GM19193 (cell line): ENCODE measurements around the gene GGNBP2.

Source experiments
- POLR2A ChIP-seq: IDR thresholded peaks from 4 replicates; pipeline ENCODE4 v1.6.1; 2011; ENCODE audit not compliant: insufficient read depth, insufficient read length; ENCODE audit errors: extremely low read depth

The GGNBP2 gene

DNA sequence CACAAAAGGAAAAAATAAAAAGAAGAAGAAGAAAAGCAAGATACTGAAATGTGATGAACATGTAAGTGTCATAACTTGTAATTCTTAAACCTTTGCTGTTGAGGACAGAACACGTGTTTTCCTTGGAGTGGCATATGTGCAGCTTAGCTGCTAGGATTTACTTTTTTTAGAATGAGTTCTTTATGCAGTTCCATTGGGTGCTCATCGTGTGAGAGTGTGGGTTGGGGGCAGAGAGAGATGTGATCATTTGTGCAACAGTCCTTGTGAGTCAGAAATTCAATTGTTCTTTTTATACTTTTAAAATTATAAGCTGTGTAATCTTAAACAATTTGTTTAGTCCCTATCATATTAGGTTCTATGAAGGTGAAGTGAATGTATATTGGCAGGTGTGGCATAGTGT is 41.4 kb downstream of the GGNBP2 start:
- no peak for TF ChIP-seq POLR2A

DNA sequence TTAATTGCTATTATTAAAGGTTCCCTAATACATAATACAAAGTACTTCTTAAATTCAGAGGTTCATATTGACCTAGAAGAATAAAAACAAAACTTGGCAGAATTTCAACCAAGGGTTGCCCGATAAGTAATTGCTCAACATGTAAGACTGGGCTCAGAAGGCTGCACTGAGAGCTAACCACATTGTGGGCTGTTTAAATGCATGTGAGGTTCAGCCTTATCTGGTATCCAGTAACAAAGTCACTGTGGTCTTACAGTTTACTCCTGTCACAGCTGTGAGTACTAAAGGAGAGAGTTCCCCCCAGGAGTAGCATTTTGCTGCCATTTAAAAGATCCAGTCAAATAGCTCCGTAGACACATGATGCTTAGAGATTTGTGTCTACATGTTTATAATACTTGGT is 45.4 kb downstream of the GGNBP2 start:
- no peak for TF ChIP-seq POLR2A

DNA sequence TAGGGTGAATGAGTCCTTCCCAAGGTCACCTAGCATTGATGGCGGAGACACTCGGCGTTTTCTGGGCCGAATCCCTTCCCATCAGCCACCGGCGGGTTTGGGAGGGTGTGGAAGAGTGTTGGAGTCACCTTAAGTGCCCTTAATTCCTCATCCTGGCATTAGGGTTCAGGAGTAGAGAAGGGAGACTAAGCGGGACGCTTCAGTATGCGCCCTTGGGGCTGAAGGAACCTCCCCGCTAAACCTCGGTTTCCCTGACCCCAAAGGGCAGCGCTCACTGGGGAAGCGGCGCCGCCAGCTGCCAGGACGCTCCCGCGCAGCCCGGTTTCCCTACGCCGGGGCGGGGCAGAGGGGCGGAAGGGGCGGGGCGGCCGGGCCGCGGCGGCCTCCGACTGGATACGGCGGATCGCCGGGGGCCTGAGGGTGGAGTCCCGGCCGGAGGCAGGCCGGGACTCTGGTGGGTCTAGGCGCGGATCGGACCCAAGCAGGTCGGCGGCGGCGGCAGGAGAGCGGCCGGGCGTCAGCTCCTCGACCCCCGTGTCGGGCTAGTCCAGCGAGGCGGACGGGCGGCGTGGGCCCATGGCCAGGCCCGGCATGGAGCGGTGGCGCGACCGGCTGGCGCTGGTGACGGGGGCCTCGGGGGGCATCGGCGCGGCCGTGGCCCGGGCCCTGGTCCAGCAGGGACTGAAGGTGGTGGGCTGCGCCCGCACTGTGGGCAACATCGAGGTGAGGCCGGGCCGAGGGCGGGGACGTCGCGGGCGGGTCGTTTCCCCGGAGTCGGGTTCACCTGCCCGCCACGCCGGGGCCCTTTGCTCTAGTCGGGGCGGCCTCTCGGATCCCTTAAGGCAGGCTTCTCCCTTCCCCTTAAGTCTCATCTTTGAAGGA is 47.0 kb downstream of the GGNBP2 start, which contains the start of gene DHRS11:
DHRS11 (plus strand) TSS at position 446 of the 882 bp plus-strand sequence; CDS start at position 577, 131 bp downstream.
- TF ChIP-seq POLR2A, result peak; percentile 60

DNA sequence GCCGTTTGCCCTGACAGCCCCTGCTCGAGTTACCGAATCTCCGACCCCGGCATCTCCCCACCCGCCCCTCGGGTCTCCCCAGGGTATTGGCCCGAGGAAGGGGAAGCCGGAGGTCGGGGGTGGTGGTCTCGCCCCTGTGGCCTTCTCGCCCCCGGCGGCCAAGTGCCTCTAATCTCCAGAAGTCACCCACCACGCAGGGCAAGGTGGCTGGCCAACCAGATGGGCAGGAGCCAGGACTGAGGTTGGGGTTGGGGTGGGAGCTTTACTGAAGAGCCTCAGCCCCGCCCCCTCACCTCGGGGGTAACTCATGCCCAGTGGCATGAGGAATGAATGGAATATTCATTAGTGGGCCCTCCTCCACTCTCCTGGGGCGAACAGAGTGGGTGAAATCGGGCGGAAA is 47.6 kb downstream of the GGNBP2 start:
- TF ChIP-seq POLR2A, result no peak

DNA sequence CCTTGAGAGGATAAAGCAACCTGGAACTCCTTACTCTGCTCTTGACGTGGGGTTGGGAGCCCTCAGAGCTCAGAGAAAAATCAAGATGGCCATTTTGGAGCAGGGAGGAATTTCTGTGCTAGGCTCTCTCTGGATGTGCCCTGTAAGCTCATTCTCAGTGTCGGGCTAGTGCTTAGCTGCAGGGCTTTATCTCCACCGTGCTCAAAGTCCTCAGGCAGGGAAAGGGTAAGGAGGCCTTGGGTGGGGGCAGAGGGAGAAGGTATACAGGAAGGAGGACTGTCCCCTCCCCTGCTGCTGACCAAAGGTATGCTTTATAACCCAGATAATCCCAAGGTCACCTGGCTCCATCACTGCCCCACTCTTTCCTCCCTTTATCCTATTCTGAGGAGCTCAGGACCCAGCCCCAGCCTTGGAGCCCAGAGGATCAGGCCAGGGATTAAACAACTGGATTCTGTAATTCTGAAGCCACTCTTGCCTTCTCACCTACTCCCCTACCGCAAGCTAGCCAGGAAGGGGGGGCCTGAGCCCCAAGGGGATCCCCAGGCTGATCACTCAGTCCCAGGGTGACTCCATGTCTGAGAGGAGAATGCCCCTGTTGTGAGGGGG is 48.1 kb downstream of the GGNBP2 start:
- TF ChIP-seq POLR2A, result no peak

DNA sequence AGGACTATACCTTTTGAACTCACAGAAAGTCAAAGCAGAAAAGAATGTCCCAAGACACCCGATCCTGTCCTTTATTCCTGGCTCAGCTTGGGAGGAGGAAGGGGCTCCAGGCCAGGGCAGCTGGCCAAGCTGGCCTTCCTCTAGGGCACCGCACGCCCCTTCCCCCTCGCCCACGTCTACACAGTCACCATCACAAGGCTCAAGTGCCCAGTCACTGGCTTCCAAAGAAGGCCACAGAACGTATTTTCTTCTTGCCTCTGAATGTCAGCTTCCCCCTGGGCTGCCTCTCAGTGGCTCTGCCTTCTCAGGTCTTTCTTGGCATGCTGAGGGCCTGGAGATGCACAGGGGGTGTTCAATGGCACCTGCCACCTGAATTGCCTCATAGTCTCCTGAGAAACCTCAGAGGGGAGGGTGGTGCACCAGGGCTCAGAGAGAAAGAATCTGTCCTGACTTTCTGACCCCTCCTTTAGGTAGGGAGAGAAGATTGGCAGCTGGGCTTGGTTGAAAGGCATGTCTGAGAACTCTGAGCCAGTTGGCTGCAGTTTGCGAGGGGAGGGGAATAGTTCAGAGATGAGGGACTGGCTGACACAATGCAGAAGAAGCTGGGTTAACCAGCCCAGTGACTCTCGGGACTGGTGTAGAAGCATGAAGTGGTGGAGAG is 49.1 kb downstream of the GGNBP2 start:
- TF ChIP-seq POLR2A, result no peak

DNA sequence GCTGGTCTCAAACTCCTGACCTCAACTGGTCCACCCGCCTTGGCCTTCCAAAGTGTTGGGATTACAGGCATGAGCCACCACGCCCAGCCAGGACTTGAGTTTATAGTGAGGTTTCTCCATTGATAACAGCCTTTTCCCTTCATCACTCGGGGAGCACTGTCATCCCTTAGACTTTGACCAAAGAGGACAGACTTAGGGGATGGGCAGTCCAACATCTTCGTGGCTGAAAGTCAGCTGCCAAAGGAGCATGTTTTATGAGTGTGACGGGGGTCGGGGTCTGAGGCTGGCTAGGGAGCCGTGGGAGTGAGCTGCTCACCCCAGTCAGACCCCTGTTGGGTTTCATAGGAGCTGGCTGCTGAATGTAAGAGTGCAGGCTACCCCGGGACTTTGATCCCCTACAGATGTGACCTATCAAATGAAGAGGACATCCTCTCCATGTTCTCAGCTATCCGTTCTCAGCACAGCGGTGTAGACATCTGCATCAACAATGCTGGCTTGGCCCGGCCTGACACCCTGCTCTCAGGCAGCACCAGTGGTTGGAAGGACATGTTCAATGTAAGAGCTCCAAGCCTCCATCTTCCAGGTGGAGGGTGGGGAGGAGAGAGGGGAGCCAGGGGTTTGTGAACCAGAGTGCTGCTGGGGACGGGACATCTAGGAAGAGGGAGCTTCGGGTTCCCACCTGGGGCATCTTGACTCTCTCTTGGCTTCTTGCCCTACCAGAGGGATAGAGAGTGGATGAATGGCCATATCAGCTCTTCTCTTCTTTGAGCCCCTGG is 50.1 kb downstream of the GGNBP2 start:
- TF ChIP-seq POLR2A, result no peak

DNA sequence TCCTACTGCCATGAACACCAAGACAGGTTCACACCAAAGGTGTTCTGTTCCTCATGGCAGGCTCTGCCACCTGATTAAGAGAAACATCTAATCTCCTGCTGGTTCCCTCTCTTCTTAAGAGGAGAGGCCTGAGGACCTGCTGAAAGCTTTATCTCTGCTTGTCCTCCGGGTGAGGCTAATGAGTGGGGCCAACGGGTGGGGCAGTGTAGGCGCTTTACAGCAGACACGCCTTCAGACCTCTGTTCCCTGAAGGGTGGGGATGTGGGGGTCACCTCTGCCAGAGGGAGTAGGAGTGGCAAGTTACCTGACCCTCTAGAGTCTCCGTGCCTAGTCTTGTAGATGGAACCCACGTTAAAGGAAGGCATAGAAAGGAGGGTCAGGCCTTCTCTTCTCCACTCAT is 52.5 kb downstream of the GGNBP2 start:
- no peak for TF ChIP-seq POLR2A

DNA sequence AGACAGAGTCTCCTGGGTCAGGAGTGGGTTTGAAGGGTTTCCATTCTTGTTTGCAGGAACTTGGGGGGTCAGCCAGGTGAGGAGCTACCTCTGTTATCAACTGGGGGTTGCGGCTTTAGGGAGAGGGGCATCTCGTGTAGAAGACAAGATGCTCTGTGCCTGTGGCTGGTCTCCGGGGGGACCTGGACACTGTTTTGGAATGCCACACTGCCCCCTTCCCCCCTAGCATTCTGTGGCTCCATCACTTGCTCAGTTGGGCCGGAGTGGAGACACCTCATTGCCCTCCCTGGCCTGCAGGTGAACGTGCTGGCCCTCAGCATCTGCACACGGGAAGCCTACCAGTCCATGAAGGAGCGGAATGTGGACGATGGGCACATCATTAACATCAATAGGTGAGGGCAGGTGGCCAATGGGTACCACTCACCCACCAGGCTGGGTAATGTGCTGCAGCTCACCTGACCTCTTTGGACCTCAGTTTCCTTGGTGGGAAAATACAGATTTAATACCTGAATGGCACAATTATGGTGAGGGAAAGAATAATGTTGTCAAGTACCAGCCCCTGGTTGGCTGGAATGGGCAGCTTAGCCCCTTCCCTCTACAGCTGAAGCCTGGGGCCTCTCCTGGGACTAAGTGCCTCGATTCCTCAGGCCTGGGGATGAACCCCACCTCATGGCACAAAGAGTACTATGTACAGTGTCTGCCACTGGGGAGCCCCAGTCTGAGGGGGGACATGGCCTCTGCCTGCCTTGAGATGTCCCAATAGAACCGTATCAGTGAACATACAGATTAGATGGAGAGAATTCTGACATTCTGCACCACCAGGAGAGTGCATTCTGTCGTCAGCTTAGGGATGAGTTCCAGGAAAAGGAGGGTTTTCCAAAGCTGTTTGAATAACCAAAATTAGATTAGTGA is 53.4 kb downstream of the GGNBP2 start:
- no peak for TF ChIP-seq POLR2A

DNA sequence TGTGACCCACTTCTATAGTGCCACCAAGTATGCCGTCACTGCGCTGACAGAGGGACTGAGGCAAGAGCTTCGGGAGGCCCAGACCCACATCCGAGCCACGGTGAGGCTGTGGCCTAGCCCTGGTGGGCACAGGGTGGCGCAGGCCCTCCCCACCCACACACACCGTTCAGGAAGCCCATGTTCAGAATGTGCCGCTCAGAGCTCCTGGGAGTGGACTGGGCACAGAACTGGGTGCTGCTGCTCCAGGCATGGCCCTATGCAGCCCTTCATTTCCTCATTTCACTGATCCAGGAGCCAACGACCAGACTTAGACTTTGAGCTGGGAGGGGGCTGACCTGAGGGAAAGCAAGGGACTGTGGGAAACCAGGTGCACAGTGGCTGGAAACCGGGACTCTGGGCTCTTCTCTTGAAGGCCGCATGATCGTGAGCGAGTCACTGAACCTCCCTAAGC is 54.3 kb downstream of the GGNBP2 start:
- no peak for TF ChIP-seq POLR2A

DNA sequence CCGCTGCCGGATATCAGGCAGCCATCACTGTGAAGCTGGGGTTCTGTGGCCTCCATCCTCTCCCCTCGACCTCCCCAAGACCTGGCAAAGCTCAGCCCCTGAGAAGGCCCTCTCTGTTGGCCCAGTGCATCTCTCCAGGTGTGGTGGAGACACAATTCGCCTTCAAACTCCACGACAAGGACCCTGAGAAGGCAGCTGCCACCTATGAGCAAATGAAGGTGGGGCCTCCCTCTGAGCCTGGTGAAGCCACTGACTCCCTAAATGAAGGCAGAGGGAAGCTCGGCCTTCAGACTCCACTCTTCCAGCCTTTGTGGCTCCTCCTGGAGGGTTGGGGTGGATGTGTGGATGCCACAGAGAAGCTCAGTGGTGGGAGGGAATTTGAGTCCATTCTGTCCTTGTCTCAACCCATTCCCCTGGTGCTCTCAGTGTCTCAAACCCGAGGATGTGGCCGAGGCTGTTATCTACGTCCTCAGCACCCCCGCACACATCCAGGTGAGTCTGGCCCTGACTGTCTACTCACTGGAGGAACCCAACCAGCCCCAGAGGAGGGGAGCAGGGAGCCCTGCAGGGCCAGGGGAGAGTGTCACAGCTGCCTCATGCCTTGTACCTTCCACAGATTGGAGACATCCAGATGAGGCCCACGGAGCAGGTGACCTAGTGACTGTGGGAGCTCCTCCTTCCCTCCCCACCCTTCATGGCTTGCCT is 55.0 kb downstream of the GGNBP2 start:
- TF ChIP-seq POLR2A, result no peak

DNA sequence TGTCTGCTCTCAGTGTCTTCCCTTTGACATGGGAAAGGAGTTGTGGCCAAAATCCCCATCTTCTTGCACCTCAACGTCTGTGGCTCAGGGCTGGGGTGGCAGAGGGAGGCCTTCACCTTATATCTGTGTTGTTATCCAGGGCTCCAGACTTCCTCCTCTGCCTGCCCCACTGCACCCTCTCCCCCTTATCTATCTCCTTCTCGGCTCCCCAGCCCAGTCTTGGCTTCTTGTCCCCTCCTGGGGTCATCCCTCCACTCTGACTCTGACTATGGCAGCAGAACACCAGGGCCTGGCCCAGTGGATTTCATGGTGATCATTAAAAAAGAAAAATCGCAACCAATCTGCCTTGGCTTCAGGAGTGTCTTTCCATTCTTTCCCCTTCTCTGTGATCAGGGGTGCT is 55.7 kb downstream of the GGNBP2 start:
- no peak for TF ChIP-seq POLR2A

DNA sequence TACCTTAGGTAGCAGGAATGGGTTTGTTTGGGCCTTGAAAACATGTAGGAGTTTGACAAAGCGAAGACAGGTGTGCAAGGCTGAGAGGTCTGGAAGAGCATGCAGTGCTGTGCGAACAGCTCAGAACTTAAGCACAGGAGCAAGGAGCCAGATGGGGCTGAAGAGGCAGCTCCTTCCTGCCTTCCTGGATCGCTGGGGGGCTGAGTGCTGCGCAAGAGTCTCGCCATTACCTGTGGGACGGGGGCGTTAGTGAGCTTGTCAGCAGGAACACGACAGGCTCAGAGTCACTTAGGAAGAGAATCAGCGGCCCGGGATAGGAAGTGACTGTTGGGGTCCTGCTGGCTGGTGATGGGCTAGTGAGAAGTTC is 56.2 kb downstream of the GGNBP2 start:
- no peak for TF ChIP-seq POLR2A
